Right lobe of liver (tissue), 4 donors: ENCODE data around the gene PIK3C2G.

Experiments used
- CTCF ChIP-seq, 4 donors: fragments of 200-600 bp in 3 of 4; fragments of 450-650 bp in 1 of 4; IDR thresholded peaks; one replicate each; pipeline versions ENCODE4 v1.5.1 to v1.8.0; 2016 to 2022; ENCODE audit warnings: antibody characterized with exemption in 4 of 4, mild to moderate bottlenecking in 2 of 4
- POLR2A ChIP-seq: fragments of 450-650 bp; IDR thresholded peaks from one replicate; pipeline ENCODE4 v1.6.1; 2017; ENCODE audit warnings: antibody characterized with exemption, mild to moderate bottlenecking
- donor health status: DM: no; HTN: no; CAD: no.
- donor health status: DM: no; HTN: no; CAD: no.
- donor health status: DM: no; HTN: yes; CAD: no.

- TF ChIP-seq CTCF (IDR thresholded peaks at IDR 0.05) (no peak), POLR2A (no peak)
Measured at GRCh38 chr12:18556161-18556560, 294.8 kb downstream of the PIK3C2G start.
